A549 treated with dexamethasone at 1 μM for 4 hours (cell line): ENCODE data around the gene SLC6A5. TPM values are rescaled to one million over a fixed set of nuclear protein-coding genes. Genes with fewer than 3 reads are reported as not detected.

ENCODE experiments used
- total RNA-seq: library from RNA; stranded (reverse); fragments of 200-300 nt; extraction: Qiagen RNA extraction; gene quantifications from 5 replicates; pipeline ENCODE4 v1.2.3, GENCODE V29; 2022

SLC6A5 gene
- total RNA-seq = not detected in 5 replicates

DNA sequence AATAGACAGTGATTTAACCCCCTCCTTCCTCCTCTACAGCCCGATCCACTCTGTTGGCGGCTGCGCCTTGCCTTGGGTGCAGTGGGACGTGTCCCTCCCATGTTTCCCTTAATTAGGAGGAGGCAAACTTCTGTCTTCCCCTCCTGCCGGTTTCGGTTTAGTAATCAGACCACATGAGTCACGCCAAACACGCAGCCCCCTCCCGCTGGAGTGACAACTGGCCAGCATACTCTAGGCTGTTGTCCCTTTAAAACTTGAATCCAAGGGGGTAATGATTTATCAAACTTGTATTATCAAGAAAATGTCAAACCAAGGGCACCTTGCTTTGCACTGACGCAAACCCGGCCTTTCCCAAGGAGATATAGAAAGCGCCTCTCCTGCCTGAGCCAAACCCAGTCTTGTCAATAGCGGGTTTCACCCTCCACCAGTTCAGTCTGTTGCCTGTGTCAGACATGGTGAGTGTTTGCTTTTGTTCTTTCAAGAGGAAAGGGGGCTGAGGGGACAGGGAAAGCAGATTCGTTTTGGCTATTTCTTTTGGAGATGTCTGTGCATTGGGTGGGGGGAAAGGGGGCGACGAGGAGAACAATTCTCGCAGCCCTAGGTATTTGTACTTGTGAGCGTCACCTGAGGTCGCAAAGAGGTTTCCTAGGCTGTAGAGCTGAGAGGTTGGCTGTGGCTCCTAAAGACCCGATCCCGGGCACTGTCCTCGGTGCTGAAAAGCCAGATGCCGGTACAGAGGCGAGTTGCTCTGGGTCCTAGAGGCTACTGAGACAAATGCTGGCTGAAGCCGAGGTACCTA lies at the start of gene SLC6A5:
SLC6A5 (plus strand) TSS at position 388 of the 799 bp plus-strand sequence; CDS start at position 453, 65 bp downstream.

DNA sequence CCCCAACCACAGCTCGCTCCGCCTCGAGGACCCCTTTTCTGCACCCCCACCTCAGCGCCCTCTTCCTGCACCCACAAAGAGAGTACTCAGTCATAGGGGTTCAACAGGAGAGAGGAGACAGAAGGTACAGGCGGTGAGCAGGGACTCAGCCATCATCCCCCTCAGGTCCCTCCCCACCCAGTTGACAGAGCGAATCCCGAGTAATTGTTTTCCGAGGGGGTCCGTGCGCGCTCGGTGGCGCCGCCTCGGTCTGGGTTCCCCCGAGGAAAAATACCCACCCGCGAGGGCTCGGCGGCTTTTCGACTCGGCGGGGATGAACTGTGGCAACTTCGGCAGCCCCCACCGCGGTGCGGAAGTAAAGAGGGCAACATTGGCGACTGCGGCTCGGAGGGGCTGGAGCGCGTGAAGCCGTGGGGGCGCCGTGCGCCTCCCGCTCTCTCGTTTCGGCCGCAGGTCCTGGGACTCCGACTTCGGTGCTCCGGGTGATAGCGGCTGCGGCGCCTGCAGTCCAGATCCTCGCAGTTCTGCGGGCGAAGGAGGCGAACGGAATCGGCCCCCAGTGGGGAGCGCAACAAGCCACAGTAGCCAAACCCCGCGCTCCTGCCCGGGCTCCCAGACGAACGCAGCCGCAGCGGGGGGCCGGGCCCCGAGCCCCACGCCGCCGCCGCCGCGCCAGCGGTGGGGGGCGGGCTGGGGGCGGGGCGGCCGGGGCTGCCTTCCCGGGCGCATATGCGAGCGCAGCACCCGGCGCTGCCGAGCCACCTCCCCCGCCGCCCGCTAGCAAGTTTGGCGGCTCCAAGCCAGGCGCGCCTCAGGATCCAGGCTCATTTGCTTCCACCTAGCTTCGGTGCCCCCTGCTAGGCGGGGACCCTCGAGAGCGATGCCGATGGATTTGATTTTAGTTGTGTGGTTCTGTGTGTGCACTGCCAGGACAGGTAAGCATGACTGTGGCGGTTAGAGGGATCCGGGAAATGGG lies 69.7 kb downstream of the SLC6A5 start, which contains the start of gene NELL1:
NELL1 (plus strand) TSS at position 743 of the 976 bp plus-strand sequence.

Other genes starting within 250 kb of the SLC6A5 start
- 205 to 219 TPM (median 207 TPM) in 5 replicates for gene HTATIP2, start 235.9 kb upstream of the SLC6A5 start, total RNA-seq
- 29.8 to 35.7 TPM (median 32.1 TPM) in 5 replicates for gene PRMT3, start 211.9 kb upstream of the SLC6A5 start, total RNA-seq
- not detected in 5 replicates for gene NELL1, start 70.0 kb downstream of the SLC6A5 start, total RNA-seq